Upper lobe of right lung (tissue), 1 donor: ENCODE data around the gene COL28A1. TPM values are rescaled to one million over a fixed set of nuclear protein-coding genes. Genes with fewer than 3 reads are reported as not detected.

ENCODE experiments used
- ATAC-seq: fragments of 200-7000 bp; cut with Tn5 transposase; one replicate; pipeline ENCODE4 v1.9.1; 2020; ENCODE audit warnings: mild to moderate bottlenecking, moderate library complexity
- DNase-seq: peaks from one replicate; pipeline ENCODE4 v3.0.0-alpha.2; 2020
- H3K27ac ChIP-seq: fragments of 200-600 bp; one replicate; pipeline ENCODE4 v1.8.0; 2022
- H3K27me3 ChIP-seq: fragments of 200-600 bp; one replicate; pipeline ENCODE4 v1.8.0; 2022; ENCODE audit warnings: mild to moderate bottlenecking
- H3K36me3 ChIP-seq: fragments of 200-600 bp; one replicate; pipeline ENCODE4 v1.8.0; 2022
- H3K4me1 ChIP-seq: fragments of 200-600 bp; one replicate; pipeline ENCODE4 v1.8.0; 2022
- H3K4me3 ChIP-seq: fragments of 200-600 bp; one replicate; pipeline ENCODE4 v1.8.0; 2022; ENCODE audit warnings: mild to moderate bottlenecking
- H3K9me3 ChIP-seq: fragments of 200-600 bp; one replicate; pipeline ENCODE4 v1.8.0; 2022
- CTCF ChIP-seq: fragments of 200-600 bp; IDR thresholded peaks from one replicate; pipeline ENCODE4 v1.8.0; 2022; ENCODE audit warnings: antibody characterized with exemption
- intact Hi-C: fragments of 100-400 bp; cut with DNase I; formaldehyde crosslinking; loops from one replicate; pipeline ENCODE4 v1.11.0; 2022
- total RNA-seq: library from RNA; stranded (reverse); fragmentation: NEBNext Ultra II Directional; extraction: Animal tissue kit (Norgen Biotek cat#: 25700); gene quantifications from one replicate; pipeline ENCODE4 v1.2.1, GENCODE V29; 2021
- donor health status: DM: no; HTN: yes; CAD: no; lungs with severe emphysema.

The COL28A1 gene
- total RNA-seq, 1 donor from 2014 or later = 0.61 TPM

- TF ChIP-seq CTCF = no peak
- ATAC-seq (peak; percentile 33), DNase-seq (no peak)
- H3K4me1 ChIP-seq = no peaks in the 10 kb centered on the region
- H3K27ac ChIP-seq = no peak overlapping the region
- H3K27me3 ChIP-seq = no peaks in the 10 kb centered on the region
- H3K36me3 ChIP-seq = no peaks in the 10 kb centered on the region
- no peak overlapping the region for H3K4me3 ChIP-seq
- intact Hi-C loops = no loop called here
- H3K9me3 ChIP-seq = no peaks in the 10 kb centered on the region
Measured at GRCh38 chr7:7422641-7423040, 113.0 kb downstream of the COL28A1 start.

GRCh38 chr7:7421826-7422225 lies 113.8 kb downstream of the COL28A1 start:
- Histone ChIP-seq H3K4me1 (no peaks in the 10 kb centered on the region), H3K4me3 (no peak overlapping the region), H3K9me3 (no peaks in the 10 kb centered on the region), H3K27me3 (no peaks in the 10 kb centered on the region), H3K36me3 (no peaks in the 10 kb centered on the region), H3K27ac (no peak overlapping the region)
- peak; percentile 36 for ATAC-seq
- intact Hi-C loops = no loop called here
- TF ChIP-seq CTCF = no peak
- no peak for DNase-seq

GRCh38 chr7:7418997-7419396 lies 116.7 kb downstream of the COL28A1 start:
- Histone ChIP-seq H3K4me1 (peaks cover 8% of the 10 kb centered on the region), H3K9me3 (no peaks in the 10 kb centered on the region), H3K27me3 (no peaks in the 10 kb centered on the region), H3K27ac (no peak overlapping the region), H3K36me3 (no peaks in the 10 kb centered on the region), H3K4me3 (no peak overlapping the region)
- no peak for TF ChIP-seq CTCF
- intact Hi-C loops = no loop called here
- DNase-seq (no peak), ATAC-seq (no peak)

GRCh38 chr7:7417851-7418250 lies 117.8 kb downstream of the COL28A1 start:
- H3K36me3 ChIP-seq = no peaks in the 10 kb centered on the region
- TF ChIP-seq CTCF = no peak
- ATAC-seq (peak; percentile 33), DNase-seq (no peak)
- peaks cover 8% of the 10 kb centered on the region for H3K4me1 ChIP-seq
- H3K9me3 ChIP-seq = no peaks in the 10 kb centered on the region
- intact Hi-C loops = no loop called here
- H3K27me3 ChIP-seq = no peaks in the 10 kb centered on the region
- no peak overlapping the region for H3K27ac ChIP-seq
- H3K4me3 ChIP-seq = no peak overlapping the region

- Histone ChIP-seq H3K9me3 (no peaks in the 10 kb centered on the region), H3K27ac (no peak overlapping the region), H3K36me3 (no peaks in the 10 kb centered on the region), H3K4me3 (no peak overlapping the region), H3K27me3 (no peaks in the 10 kb centered on the region), H3K4me1 (peaks cover 8% of the 10 kb centered on the region)
- TF ChIP-seq CTCF = no peak
- no peak for ATAC-seq
- DNase-seq = no peak
- intact Hi-C loops = no loop called here
Measured at GRCh38 chr7:7417414-7417813, 118.3 kb downstream of the COL28A1 start.
